Epithelial cell of esophagus (primary cell): ENCODE data around the gene TTLL10.
"Not testable (repeated sequence)": the region's sequence is repeated elsewhere in the genome, so short reads cannot be mapped to it uniquely, and the experiment has no call there.

Experiments used
- DNase-seq: peaks from one replicate; pipeline ENCODE4 v3.0.0; 2010; ENCODE audit warnings: low read depth
- H3K4me3 ChIP-seq: 2 replicates; pipeline ENCODE4 v1.5.1; 2011; ENCODE audit warnings: mild to moderate bottlenecking, low read length, control low read depth
- TF ChIP-seq, protein P1 (sequence below): IDR thresholded peaks from 2 replicates; pipeline ENCODE4 v1.5.1; 2011; ENCODE audit warnings: low read depth, mild to moderate bottlenecking, low read length, control low read depth, inconsistent platforms; ENCODE audit not compliant: insufficient read depth; ENCODE audit errors: missing control alignments

Gene TTLL10

DNA sequence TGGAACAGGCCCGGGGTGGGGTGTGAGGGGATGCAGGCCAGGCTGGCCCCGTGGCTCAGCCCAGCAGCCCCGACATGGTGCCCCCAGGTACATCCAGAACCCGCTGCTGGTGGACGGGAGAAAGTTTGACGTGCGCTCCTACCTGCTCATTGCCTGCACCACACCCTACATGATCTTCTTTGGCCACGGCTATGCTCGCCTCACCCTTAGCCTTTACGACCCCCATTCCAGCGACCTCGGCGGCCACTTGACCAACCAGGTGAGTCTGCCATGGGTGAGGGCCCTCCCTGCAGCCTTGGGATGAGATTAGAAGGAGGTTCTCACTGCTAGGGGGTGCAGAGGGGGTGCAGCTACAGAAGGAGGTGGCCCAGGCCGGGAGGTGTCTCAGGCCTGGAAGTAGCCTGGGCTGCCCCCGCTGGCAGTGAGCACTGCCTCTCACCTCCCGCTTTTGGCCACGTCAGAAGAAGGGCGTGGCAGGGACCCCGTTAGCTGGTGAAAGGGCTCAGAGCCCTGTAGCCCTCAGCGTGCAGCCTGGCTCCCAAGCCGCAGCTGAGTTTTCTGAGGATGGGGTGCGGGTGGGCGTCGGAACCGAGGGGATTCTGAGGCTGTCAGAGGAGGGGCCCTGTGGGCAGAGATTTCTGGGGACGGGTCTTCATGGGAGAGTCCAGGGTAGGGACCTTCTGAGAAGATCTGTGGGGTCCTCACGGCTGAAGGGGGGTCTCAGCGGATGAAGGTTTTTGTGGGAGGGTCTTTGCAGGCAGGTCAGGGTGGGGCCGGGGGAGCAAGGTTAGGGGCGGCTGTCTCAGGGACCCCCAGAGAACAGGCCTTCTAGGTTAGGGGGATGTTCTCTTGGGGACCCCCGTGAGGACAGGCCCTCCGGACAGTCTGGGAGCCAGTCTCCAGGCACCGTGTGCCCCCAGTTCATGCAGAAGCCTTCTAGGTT is 10.4 kb downstream of the TTLL10 start:
- no peak for DNase-seq
- TF ChIP-seq, protein P1, sequence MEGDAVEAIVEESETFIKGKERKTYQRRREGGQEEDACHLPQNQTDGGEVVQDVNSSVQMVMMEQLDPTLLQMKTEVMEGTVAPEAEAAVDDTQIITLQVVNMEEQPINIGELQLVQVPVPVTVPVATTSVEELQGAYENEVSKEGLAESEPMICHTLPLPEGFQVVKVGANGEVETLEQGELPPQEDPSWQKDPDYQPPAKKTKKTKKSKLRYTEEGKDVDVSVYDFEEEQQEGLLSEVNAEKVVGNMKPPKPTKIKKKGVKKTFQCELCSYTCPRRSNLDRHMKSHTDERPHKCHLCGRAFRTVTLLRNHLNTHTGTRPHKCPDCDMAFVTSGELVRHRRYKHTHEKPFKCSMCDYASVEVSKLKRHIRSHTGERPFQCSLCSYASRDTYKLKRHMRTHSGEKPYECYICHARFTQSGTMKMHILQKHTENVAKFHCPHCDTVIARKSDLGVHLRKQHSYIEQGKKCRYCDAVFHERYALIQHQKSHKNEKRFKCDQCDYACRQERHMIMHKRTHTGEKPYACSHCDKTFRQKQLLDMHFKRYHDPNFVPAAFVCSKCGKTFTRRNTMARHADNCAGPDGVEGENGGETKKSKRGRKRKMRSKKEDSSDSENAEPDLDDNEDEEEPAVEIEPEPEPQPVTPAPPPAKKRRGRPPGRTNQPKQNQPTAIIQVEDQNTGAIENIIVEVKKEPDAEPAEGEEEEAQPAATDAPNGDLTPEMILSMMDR, result no peak
- H3K4me3 ChIP-seq, result no peak overlapping the region

DNA sequence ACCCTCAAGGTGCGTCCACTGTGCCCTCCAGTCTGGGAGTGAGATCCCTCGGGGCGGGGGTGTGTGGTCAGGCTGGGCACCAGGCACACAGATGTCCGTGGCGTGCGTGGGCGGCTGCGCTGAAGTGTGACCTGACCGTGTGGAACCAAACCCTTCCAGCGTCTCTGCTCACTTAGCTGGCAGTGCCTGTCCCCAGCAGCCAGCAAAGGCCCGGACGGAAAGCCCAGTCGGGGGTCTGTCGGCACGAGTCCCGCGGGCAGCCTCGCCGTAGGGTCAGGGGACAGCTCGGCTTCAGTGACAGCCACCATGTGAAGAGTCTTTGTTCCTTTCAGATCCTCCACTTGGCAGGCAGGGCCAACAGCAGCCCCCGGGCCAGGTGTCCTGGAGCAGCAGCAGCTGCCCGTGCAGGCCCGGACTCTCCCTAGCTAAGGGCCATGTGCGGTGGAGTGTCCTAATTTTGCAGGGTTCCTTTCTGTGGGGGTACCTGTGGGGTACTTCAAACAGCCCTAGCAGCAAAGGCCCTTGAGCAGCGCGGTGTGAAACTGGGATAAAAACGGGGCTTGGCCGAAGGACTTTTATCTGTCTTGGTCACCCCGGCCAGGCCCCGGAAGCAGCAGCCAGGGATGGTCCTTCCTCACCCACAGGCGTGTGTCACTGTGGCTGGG is 11.6 kb downstream of the TTLL10 start:
- H3K4me3 ChIP-seq, result no peak overlapping the region
- TF ChIP-seq, protein P1, result no peak
- no peak for DNase-seq

DNA sequence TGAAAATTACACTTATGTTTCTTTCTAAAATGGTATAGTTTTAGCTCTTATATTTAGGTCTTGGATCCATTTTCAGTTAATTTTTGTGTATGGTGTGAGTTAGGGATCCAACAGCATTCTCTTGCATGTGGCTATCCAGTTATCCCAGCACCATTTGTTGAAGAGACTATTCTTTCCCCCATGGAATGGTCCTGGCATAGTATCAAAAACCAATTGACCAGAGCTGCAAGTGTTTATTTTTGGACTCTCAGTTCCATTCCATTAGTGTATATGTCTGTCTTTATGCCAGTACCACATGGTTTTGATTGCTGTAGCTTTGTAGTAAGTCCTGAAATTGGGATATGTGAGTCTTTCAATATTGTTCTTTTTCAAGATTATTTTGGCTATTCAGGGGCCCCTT is 14.3 kb downstream of the TTLL10 start:
- H3K4me3 ChIP-seq, result no peak overlapping the region
- no peak for DNase-seq
- TF ChIP-seq, protein P1, result no peak

DNA sequence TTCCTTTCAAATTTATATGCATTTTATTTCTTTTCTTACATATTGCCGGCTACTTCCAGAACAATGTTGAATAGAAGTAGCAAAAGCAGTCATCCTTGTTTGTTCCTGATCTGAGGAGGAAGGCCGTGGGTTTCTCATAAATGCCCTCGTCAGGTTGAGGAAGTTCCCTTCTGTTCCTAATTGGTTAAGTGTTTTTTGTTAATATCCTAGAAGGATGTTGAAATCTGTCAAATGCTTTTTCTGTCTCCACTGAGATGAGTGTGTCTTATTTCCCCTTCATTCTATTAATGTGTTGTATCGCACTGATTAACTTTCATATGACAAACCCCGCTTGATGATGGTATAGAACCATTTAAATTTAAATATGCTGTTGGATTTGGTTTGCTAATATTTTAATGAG is 15.4 kb downstream of the TTLL10 start:
- TF ChIP-seq, protein P1, result no peak
- no peak for DNase-seq
- no peak overlapping the region for H3K4me3 ChIP-seq

DNA sequence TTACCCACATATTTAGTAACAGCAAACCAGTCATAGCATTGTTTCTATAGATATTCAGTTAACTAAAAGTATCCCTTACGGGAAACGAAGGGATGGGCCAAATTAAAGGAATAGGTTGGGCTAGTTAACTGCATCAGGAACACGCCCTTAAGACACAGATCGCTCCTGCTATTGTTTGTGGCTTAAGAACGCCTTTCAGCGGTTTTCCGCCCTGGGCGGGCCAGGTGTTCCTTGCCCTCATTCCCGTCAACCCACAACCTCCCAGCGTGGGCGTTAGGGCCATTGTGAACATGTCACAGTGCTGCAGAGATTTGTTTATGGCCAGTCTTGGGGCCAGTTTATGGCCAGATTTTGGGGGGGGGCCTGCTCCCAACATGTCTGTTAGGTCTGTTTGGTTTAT is 18.1 kb downstream of the TTLL10 start:
- TF ChIP-seq, protein P1, result no peak
- no peak for DNase-seq
- no peak overlapping the region for H3K4me3 ChIP-seq

DNA sequence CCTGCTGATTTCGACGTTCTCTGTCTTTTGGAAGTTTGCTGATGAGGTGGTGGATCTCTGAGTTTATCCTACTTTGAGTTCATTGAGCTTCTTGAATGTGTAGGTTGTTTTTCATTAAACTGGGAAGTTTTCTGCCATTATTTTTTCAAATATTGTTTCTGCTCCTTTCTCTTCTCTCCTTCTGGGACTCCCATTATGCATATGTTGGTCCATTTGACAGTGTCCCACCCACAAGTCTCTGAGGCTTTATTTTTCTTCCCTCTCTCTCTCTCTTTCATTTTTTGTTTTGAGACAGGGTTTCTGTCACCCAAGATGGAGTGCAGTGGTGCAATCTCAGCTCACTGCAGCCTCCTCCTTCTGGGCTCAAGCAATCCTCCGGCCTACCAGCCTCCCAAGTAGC is 21.0 kb downstream of the TTLL10 start:
- no peak for DNase-seq
- no peak overlapping the region for H3K4me3 ChIP-seq
- TF ChIP-seq, protein P1, result no peak

DNA sequence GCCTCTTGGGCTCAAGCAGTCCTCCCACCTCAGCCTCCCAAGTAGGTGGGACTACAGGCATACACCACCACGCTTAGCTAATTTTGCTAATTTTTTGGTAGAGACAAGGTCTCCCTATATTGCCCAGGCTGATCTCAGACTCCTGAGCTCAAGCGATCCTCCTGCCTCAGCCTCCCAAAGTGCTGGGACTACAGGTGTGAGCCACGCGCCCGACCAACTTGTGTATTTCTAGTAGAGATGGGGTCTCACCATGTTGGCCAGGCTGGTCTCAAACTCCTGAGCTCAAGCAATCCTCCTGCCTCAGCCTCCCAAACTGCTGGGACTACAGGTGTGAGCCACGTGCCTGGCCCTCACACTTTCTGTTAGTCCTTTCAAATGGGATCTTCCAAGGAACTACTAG is 22.0 kb downstream of the TTLL10 start:
- not testable (repeated sequence) for H3K4me3 ChIP-seq, DNase-seq
